GM18505 (cell line): ENCODE measurements around the gene ZNF260.
"Not testable (repeated sequence)": the region's sequence is repeated elsewhere in the genome, so short reads cannot be mapped to it uniquely, and the experiment has no call there.

Experiments used
- ATAC-seq: cut with Tn5 transposase; IDR thresholded peaks from one replicate; pipeline ENCODE4 v1.9.1; 2021; ENCODE audit not compliant: unreplicated experiment
- POLR2A ChIP-seq: IDR thresholded peaks from 4 replicates; pipeline ENCODE4 v1.6.1; 2011; ENCODE audit warnings: borderline replicate concordance; ENCODE audit not compliant: insufficient read depth, insufficient read length; ENCODE audit errors: extremely low read depth

ZNF260 gene

GRCh38 chr19:36514012-36514612, 14.0 kb downstream of the ZNF260 start:
- ATAC-seq, result no peak
- no peak for TF ChIP-seq POLR2A

- no peak for TF ChIP-seq POLR2A
- ATAC-seq, result no peak
Measured at GRCh38 chr19:36508325-36508724, 19.7 kb downstream of the ZNF260 start.

GRCh38 chr19:36501973-36502372, 26.1 kb downstream of the ZNF260 start:
- ATAC-seq, result no peak
- no peak for TF ChIP-seq POLR2A

- TF ChIP-seq POLR2A, result no peak
- no peak for ATAC-seq
Measured at GRCh38 chr19:36497001-36497400, 31.1 kb downstream of the ZNF260 start.

- not testable (repeated sequence) for ATAC-seq
Measured at GRCh38 chr19:36492689-36493453, 35.2 kb downstream of the ZNF260 start.

GRCh38 chr19:36490846-36491245, 37.2 kb downstream of the ZNF260 start:
- ATAC-seq, result not testable (repeated sequence)

- ATAC-seq, result peak; percentile 49
- no peak for TF ChIP-seq POLR2A
Measured at GRCh38 chr19:36489920-36490415, 38.1 kb downstream of the ZNF260 start.

GRCh38 chr19:36489118-36489919, 38.8 kb downstream of the ZNF260 start, which contains the start of gene ZNF566:
TSS of gene ZNF566 (minus strand) at chr19:36489561. CDS start at chr19:36476557, 13,004 bp downstream.
- peak; percentile 80 for ATAC-seq

GRCh38 chr19:36488846-36489117, 39.3 kb downstream of the ZNF260 start:
- no peak for TF ChIP-seq POLR2A
- peak; percentile 20 for ATAC-seq

More at GRCh38 chr19:36489118-36489919, 38.8 kb downstream of the ZNF260 start, which contains the start of gene ZNF566:
- TF ChIP-seq POLR2A, result peak; percentile 60

GRCh38 chr19:36488118-36488845, 39.8 kb downstream of the ZNF260 start:
- ATAC-seq, result no peak
- TF ChIP-seq POLR2A, result no peak

GRCh38 chr19:36483653-36484052, 44.4 kb downstream of the ZNF260 start:
- ATAC-seq, result no peak
- no peak for TF ChIP-seq POLR2A

- no peak for TF ChIP-seq POLR2A
- ATAC-seq, result no peak
Measured at GRCh38 chr19:36482876-36483275, 45.2 kb downstream of the ZNF260 start.
